Activated CD4-positive, alpha-beta T cell treated with anti-CD3 and anti-CD28 coated beads, Interleukin-2, amount 10 ng/mL, durations not matched to agents 24 days and 14 days (primary cell): ENCODE results near the gene OR5AK2. TPM values are rescaled to one million over a fixed set of nuclear protein-coding genes. Genes with fewer than 3 reads are reported as not detected.
"Not testable (repeated sequence)": the region's sequence is repeated elsewhere in the genome, so short reads cannot be mapped to it uniquely, and the experiment has no call there.

Experiments used
- DNase-seq: peaks from one replicate; pipeline ENCODE4 v3.0.0; 2022
- H3K27ac Mint-ChIP-seq: one replicate; pipeline ENCODE4 v1.8.0; 2022; ENCODE audit warnings: mild to moderate bottlenecking, mixed read lengths
- H3K27me3 Mint-ChIP-seq: one replicate; pipeline ENCODE4 v1.8.0; 2022; ENCODE audit warnings: mixed read lengths
- H3K36me3 Mint-ChIP-seq: one replicate; pipeline ENCODE4 v1.8.0; 2022; ENCODE audit warnings: low read depth, mild to moderate bottlenecking, mixed read lengths
- H3K4me1 Mint-ChIP-seq: one replicate; pipeline ENCODE4 v1.8.0; 2021; ENCODE audit warnings: mixed read lengths
- H3K4me3 Mint-ChIP-seq: one replicate; pipeline ENCODE4 v1.8.0; 2022; ENCODE audit warnings: mild to moderate bottlenecking, moderate library complexity, mixed read lengths
- H3K9me3 Mint-ChIP-seq: one replicate; pipeline ENCODE4 v1.8.0; 2021; ENCODE audit warnings: mixed read lengths
- intact Hi-C: fragments of 100-400 bp; cut with micrococcal nuclease; formaldehyde crosslinking; loops from one replicate; pipeline ENCODE4 v1.15.1; 2023
- total RNA-seq: library from RNA; stranded (reverse); gene quantifications from 2 replicates; pipeline ENCODE4 v1.2.3, GENCODE V29; 2022

The OR5AK2 gene
- not detected in 2 replicates for total RNA-seq

DNA sequence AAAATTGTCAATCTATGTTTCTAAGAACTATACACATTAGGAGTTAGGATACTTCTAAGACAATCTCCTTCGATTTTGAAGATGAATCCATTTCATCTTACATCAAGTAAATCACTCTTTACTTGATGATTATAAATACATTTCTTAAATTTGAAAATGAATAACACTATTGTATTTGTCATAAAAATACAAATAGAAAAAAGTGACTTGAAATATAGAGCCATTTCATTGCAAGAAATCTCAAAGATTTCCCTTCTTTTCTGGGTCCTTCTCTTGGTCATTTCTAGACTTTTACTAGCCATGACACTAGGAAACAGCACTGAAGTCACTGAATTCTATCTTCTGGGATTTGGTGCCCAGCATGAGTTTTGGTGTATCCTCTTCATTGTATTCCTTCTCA, at the start of gene OR5AK2:
Gene OR5AK2 (plus strand): TSS at position 301 of the 400 bp plus-strand sequence. CDS start 0 bp downstream, at position 301.
- no peak within 1 kb of the TSS for H3K27ac Mint-ChIP-seq
- no peak for DNase-seq
- intact Hi-C loops, result no loop called here

GRCh38 chr11:56945526-56945925, 43.2 kb upstream of the OR5AK2 start:
- DNase-seq, H3K27me3 Mint-ChIP-seq, H3K4me1 Mint-ChIP-seq, H3K36me3 Mint-ChIP-seq, H3K9me3 Mint-ChIP-seq, H3K4me3 Mint-ChIP-seq, intact Hi-C loops, H3K27ac Mint-ChIP-seq: not testable (repeated sequence)

More for the DNA sequence above, at the start of gene OR5AK2:
- Mint-ChIP-seq H3K4me1 (no peaks in the 10 kb centered on the region), H3K9me3 (no peaks in the 10 kb centered on the region), H3K36me3 (no peaks in the 10 kb centered on the region), H3K4me3 (no peak within 1 kb of the TSS), H3K27me3 (no peaks in the 10 kb centered on the region)

GRCh38 chr11:56948991-56949515, 39.7 kb upstream of the OR5AK2 start:
- Mint-ChIP-seq H3K27ac (no peak overlapping the region), H3K9me3 (peaks cover 19% of the 10 kb centered on the region), H3K4me3 (no peak overlapping the region), H3K4me1 (no peaks in the 10 kb centered on the region), H3K36me3 (no peaks in the 10 kb centered on the region), H3K27me3 (no peaks in the 10 kb centered on the region)
- no peak for DNase-seq
- intact Hi-C loops, result no loop called here

GRCh38 chr11:56950510-56950909, 38.2 kb upstream of the OR5AK2 start:
- Mint-ChIP-seq H3K27ac (no peak overlapping the region), H3K4me3 (no peak overlapping the region), H3K27me3 (no peaks in the 10 kb centered on the region), H3K4me1 (no peaks in the 10 kb centered on the region), H3K9me3 (peaks cover 25% of the 10 kb centered on the region), H3K36me3 (no peaks in the 10 kb centered on the region)
- intact Hi-C loops, result no loop called here
- no peak for DNase-seq

- intact Hi-C loops, DNase-seq, H3K27ac Mint-ChIP-seq, H3K36me3 Mint-ChIP-seq, H3K4me1 Mint-ChIP-seq, H3K4me3 Mint-ChIP-seq, H3K27me3 Mint-ChIP-seq: not testable (repeated sequence)
- H3K9me3 Mint-ChIP-seq, result peaks cover 19% of the 10 kb centered on the region
These were observed 34.8 kb upstream of the OR5AK2 start for GRCh38 chr11:56953907-56954306.

DNA sequence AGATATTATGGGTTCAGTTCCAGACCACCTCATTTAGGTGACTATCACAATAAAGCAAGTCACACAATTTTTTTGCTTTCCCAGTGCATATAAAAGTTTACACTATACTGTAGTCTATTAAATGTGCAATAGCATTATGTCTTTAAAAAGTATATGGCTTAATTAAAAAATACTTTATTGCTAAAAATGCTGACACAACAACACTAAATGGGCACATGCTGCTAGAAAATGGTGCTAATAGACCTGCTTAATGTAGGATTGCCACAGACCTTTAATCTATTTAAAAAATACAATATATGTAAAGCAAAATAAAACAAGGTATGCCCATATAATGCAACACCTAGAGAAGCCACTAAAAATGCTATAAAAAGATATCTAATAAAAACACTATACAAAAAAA, 27.1 kb upstream of the OR5AK2 start:
- intact Hi-C loops, result no loop called here
- H3K4me1 Mint-ChIP-seq, result no peaks in the 10 kb centered on the region
- no peaks in the 10 kb centered on the region for H3K36me3 Mint-ChIP-seq
- H3K4me3 Mint-ChIP-seq, result no peak overlapping the region
- no peak overlapping the region for H3K27ac Mint-ChIP-seq
- no peaks in the 10 kb centered on the region for H3K27me3 Mint-ChIP-seq
- H3K9me3 Mint-ChIP-seq, result no peaks in the 10 kb centered on the region
- DNase-seq, result no peak

DNA sequence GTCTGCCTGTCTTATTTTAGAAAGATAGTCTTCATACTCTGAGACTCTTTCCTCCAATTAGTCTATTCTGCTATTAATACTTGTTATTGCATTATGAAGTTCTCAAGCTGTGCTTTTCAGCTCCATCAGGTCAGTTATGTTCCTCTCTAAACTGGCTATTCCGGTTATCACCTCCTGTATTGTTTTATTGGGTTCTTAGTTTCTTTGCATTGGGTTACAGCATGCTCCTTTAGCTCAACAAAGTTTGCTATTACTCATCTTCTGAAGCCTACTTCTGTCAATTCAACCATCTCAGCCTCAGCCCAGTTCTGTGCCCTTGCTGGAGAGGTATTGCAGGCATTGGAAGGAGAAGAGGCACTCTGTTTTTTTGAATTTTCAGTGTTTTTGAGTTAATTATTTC, 21.0 kb upstream of the OR5AK2 start:
- Mint-ChIP-seq H3K36me3 (no peaks in the 10 kb centered on the region), H3K27ac (no peak overlapping the region), H3K4me3 (no peak overlapping the region), H3K9me3 (peaks cover 5% of the 10 kb centered on the region), H3K4me1 (no peaks in the 10 kb centered on the region), H3K27me3 (no peaks in the 10 kb centered on the region)
- intact Hi-C loops, result no loop called here
- DNase-seq, result no peak

GRCh38 chr11:56968524-56968923, 20.2 kb upstream of the OR5AK2 start:
- Mint-ChIP-seq H3K36me3 (no peaks in the 10 kb centered on the region), H3K9me3 (peaks cover 5% of the 10 kb centered on the region), H3K4me1 (no peaks in the 10 kb centered on the region), H3K27ac (no peak overlapping the region), H3K27me3 (no peaks in the 10 kb centered on the region), H3K4me3 (no peak overlapping the region)
- intact Hi-C loops, result no loop called here
- DNase-seq, result no peak

GRCh38 chr11:56977314-56977713, 11.4 kb upstream of the OR5AK2 start:
- DNase-seq, result no peak
- intact Hi-C loops, result no loop called here
- Mint-ChIP-seq H3K4me1 (no peaks in the 10 kb centered on the region), H3K27me3 (no peaks in the 10 kb centered on the region), H3K27ac (no peak overlapping the region), H3K36me3 (no peaks in the 10 kb centered on the region), H3K4me3 (no peak overlapping the region), H3K9me3 (no peaks in the 10 kb centered on the region)

- Mint-ChIP-seq H3K9me3 (no peaks in the 10 kb centered on the region), H3K36me3 (no peaks in the 10 kb centered on the region), H3K4me3 (no peak overlapping the region), H3K4me1 (no peaks in the 10 kb centered on the region), H3K27ac (no peak overlapping the region), H3K27me3 (no peaks in the 10 kb centered on the region)
- no peak for DNase-seq
- intact Hi-C loops, result no loop called here
These were observed 2.0 kb downstream of the OR5AK2 start for GRCh38 chr11:56990702-56991101.

DNA sequence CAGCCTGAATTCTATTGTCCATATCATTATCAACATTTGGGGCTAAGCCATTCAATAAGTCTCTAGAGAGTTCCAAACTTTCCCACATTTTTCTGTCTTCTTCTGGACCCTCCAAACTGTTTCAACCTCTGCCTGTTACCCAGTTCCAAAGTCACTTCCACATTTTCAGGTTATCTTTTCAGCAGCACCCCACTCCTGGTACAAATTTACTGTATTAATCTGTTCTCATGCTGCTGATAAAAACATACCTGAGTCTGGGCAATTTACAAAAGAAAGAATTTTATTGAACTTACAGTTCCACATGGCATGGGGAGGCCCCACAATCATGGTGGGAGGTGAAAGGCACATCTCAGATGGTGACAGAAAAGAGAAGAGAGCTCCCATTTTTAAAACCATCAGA, 5.8 kb downstream of the OR5AK2 start:
- no peaks in the 10 kb centered on the region for H3K27me3 Mint-ChIP-seq
- intact Hi-C loops, result no loop called here
- H3K27ac Mint-ChIP-seq, result no peak overlapping the region
- no peak for DNase-seq
- no peak overlapping the region for H3K4me3 Mint-ChIP-seq
- no peaks in the 10 kb centered on the region for H3K9me3 Mint-ChIP-seq
- H3K36me3 Mint-ChIP-seq, result no peaks in the 10 kb centered on the region
- H3K4me1 Mint-ChIP-seq, result no peaks in the 10 kb centered on the region

DNA sequence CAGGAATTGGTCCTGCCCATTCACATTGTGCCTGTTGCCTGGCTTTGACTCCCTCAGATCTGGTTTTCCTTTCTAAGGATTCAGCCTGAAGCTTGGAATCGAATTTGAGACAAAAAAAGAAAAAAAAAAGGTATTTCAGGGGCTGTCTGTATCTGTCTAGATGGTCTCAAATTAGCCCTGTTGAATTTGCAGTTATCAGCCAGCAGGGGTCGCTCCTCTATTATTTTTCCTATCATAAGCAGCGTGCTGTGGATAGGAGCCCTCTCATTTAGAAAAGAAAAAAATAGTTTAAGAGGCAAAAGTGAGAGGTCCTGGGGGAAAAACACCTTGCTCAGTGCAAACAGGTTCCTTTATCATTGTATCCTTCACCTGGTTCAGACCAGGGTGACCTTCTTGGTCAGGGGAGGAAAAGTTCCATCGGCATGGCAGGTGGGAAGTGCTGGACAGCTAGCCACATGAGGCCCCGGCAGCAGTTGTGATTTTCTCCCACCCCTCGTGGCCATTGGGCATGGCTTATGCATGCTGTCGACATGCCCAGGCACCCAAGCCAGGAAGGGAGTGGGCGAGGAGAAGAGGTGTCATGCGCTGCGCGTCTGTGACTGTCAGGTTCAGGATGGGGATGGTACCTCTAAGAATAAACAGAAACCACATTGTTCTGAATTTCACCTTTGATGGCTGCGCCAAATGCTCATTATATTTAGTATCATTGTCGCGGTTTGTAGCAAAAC, 13.1 kb downstream of the OR5AK2 start:
- no peak for DNase-seq
- intact Hi-C loops, result no loop called here

GRCh38 chr11:57008373-57008772, 19.7 kb downstream of the OR5AK2 start:
- intact Hi-C loops, result no loop called here
- no peaks in the 10 kb centered on the region for H3K36me3 Mint-ChIP-seq
- H3K27ac Mint-ChIP-seq, result no peak overlapping the region
- H3K9me3 Mint-ChIP-seq, result no peaks in the 10 kb centered on the region
- no peaks in the 10 kb centered on the region for H3K27me3 Mint-ChIP-seq
- no peak overlapping the region for H3K4me3 Mint-ChIP-seq
- DNase-seq, result no peak
- H3K4me1 Mint-ChIP-seq, result no peaks in the 10 kb centered on the region

More for the DNA sequence above, 13.1 kb downstream of the OR5AK2 start:
- peaks cover 8% of the 10 kb centered on the region for H3K9me3 Mint-ChIP-seq
- H3K27ac Mint-ChIP-seq, result no peak overlapping the region
- H3K4me3 Mint-ChIP-seq, result no peak overlapping the region
- H3K27me3 Mint-ChIP-seq, result no peaks in the 10 kb centered on the region
- H3K4me1 Mint-ChIP-seq, result no peaks in the 10 kb centered on the region
- H3K36me3 Mint-ChIP-seq, result no peaks in the 10 kb centered on the region

- no peaks in the 10 kb centered on the region for H3K4me1 Mint-ChIP-seq
- H3K4me3 Mint-ChIP-seq, result no peak overlapping the region
- no peak for DNase-seq
- no peaks in the 10 kb centered on the region for H3K27me3 Mint-ChIP-seq
- H3K27ac Mint-ChIP-seq, result no peak overlapping the region
- H3K36me3 Mint-ChIP-seq, result no peaks in the 10 kb centered on the region
- intact Hi-C loops, result no loop called here
- H3K9me3 Mint-ChIP-seq, result no peaks in the 10 kb centered on the region
These were observed 27.0 kb downstream of the OR5AK2 start for GRCh38 chr11:57015679-57016078.

DNA sequence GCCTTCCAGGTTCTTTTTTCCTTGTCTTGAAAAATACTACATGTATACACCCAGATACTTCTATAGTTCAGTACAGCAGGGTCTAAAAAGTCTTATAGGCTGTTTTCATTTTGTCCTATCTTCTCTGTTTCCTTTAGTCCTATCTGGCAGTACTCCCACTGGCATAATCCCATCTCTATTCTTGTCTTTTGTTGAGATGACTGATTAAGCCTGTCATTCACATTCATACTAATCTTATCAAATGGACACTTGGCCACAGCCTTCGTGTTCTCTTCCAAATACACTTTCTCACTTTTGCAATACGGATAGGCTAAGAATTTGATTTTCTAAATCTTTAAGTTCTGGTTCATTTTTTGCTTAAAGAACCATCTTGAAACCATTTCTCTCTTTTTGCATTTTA, 42.8 kb downstream of the OR5AK2 start:
- Mint-ChIP-seq H3K9me3 (no peaks in the 10 kb centered on the region), H3K4me1 (no peaks in the 10 kb centered on the region), H3K4me3 (no peak overlapping the region), H3K36me3 (no peaks in the 10 kb centered on the region), H3K27ac (no peak overlapping the region), H3K27me3 (no peaks in the 10 kb centered on the region)
- intact Hi-C loops, result no loop called here
- DNase-seq, result no peak
